GM23248 (cell line): ENCODE data around the gene OR5B2. TPM values are rescaled to one million over a fixed set of nuclear protein-coding genes. Genes with fewer than 3 reads are reported as not detected.
A peak's percentile ranks its signal among the peaks of the same experiment; 100 is the strongest.

ENCODE experiments used
- DNase-seq: peaks from one replicate; pipeline ENCODE4 v3.0.0-alpha.2; 2015
- H2AFZ ChIP-seq: fragments of 200-600 bp; sonication (generic); 2 replicates; pipeline ENCODE4 v1.6.1; 2016; ENCODE audit warnings: antibody characterized with exemption
- H3F3A ChIP-seq: fragments of 200-600 bp; sonication (generic); 2 replicates; pipeline ENCODE4 v1.6.1; 2016; ENCODE audit warnings: mild to moderate bottlenecking, antibody characterized with exemption, mixed run types; ENCODE audit not compliant: insufficient read depth
- H3K27ac ChIP-seq: fragments of 200-600 bp; sonication (generic); 2 replicates; pipeline ENCODE4 v1.5.1; 2016; ENCODE audit warnings: mild to moderate bottlenecking
- H3K27me3 ChIP-seq: fragments of 200-600 bp; sonication (generic); replicated peaks from 2 replicates; pipeline ENCODE4 v1.6.1; 2016; ENCODE audit warnings: mild to moderate bottlenecking; ENCODE audit not compliant: insufficient read depth
- H3K36me3 ChIP-seq: fragments of 200-600 bp; sonication (generic); 2 replicates; pipeline ENCODE4 v1.6.1; 2016; ENCODE audit warnings: low read depth, mild to moderate bottlenecking
- H3K4me1 ChIP-seq: fragments of 200-600 bp; sonication (generic); 2 replicates; pipeline ENCODE4 v1.6.1; 2016; ENCODE audit warnings: mild to moderate bottlenecking; ENCODE audit not compliant: insufficient read depth
- H3K4me2 ChIP-seq: fragments of 200-600 bp; sonication (generic); one replicate; pipeline ENCODE4 v1.6.1; 2016; ENCODE audit warnings: mild to moderate bottlenecking; ENCODE audit not compliant: unreplicated experiment
- H3K4me3 ChIP-seq: fragments of 200-600 bp; sonication (generic); 2 replicates; pipeline ENCODE4 v1.5.1; 2016; ENCODE audit warnings: mild to moderate bottlenecking
- H3K79me2 ChIP-seq: fragments of 200-600 bp; sonication (generic); 2 replicates; pipeline ENCODE4 v1.6.1; 2016; ENCODE audit warnings: mild to moderate bottlenecking; ENCODE audit not compliant: insufficient read depth
- H3K9ac ChIP-seq: fragments of 200-600 bp; sonication (generic); 2 replicates; pipeline ENCODE4 v1.6.1; 2016; ENCODE audit warnings: mild to moderate bottlenecking
- H3K9me2 ChIP-seq: fragments of 200-600 bp; sonication (generic); 2 replicates; pipeline ENCODE4 v1.6.1; 2016; ENCODE audit warnings: mixed run types, mild to moderate bottlenecking, moderate library complexity; ENCODE audit not compliant: insufficient read depth
- H3K9me3 ChIP-seq: fragments of 200-600 bp; sonication (generic); one replicate; pipeline ENCODE4 v1.6.1; 2017; ENCODE audit warnings: low read depth
- H4K20me1 ChIP-seq: fragments of 200-600 bp; sonication (generic); 2 replicates; pipeline ENCODE4 v1.6.0; 2016; ENCODE audit not compliant: insufficient read depth
- EZH2 ChIP-seq: fragments of 200-600 bp; sonication (generic); IDR thresholded peaks from 2 replicates; pipeline ENCODE4 v1.6.1; 2018; ENCODE audit warnings: antibody characterized with exemption, mild to moderate bottlenecking; ENCODE audit not compliant: insufficient read depth, poor library complexity, severe bottlenecking
- EZH2phosphoT487 ChIP-seq: fragments of 200-600 bp; sonication (generic); IDR thresholded peaks from 2 replicates; pipeline ENCODE4 v1.6.1; 2018; ENCODE audit warnings: antibody characterized with exemption, moderate library complexity, mild to moderate bottlenecking, low read depth; ENCODE audit not compliant: insufficient read depth
- WGBS, 2 experiments: methylation state at CpG; one replicate each; pipeline ENCODE4 v1.1.6; 2015 to 2017; ENCODE audit warnings: low lambda C conversion rate in 2 of 2, low coverage in 1 of 2; ENCODE audit errors: missing lambda C conversion rate in 2 of 2; 5-methylcytosine and 5-hydroxymethylcytosine counted together
- in situ Hi-C: fragments of 300-500 bp; cut with MboI; formaldehyde crosslinking; loops from 2 replicates; pipeline ENCODE4 v1.15.0; 2020
- polyA plus RNA-seq: library from polyadenylated mRNA; unstranded; fragments of >200 nt; fragmentation: Nextera tagmentation; extraction: Ambion mirVana; gene quantifications from 2 replicates; pipeline ENCODE4 v1.2.1, GENCODE V29; 2016
- total RNA-seq: library from RNA; depleted of rRNA; stranded (reverse); fragments of >200 nt; shearing (Covaris generic); gene quantifications from 2 replicates; pipeline ENCODE4 v1.2.3, GENCODE V29; 2014; rRNA removed

Gene OR5B2
- total RNA-seq: not detected in 2 replicates
- polyA plus RNA-seq: not detected in 2 replicates

- no peak for DNase-seq
- H4K20me1 ChIP-seq: no peaks in the 10 kb centered on the region
Measured at GRCh38 chr11:58428021-58428420, at the start of gene OR5B2. TSS of gene OR5B2 (minus strand) at chr11:58428121. CDS start at chr11:58423261, 4,860 bp downstream.

GRCh38 chr11:58471892-58472291, 44.0 kb upstream of the OR5B2 start:
- no peak for DNase-seq
- in situ Hi-C loops: no loop called here
- H3K79me2 ChIP-seq: no peaks in the 10 kb centered on the region
- no peaks in the 10 kb centered on the region; the same call in 1 of the 2 replicates for H3F3A ChIP-seq
- H2AFZ ChIP-seq: no peak overlapping the region
- H3K27me3 ChIP-seq: no peaks in the 10 kb centered on the region
- no peak overlapping the region for H3K27ac ChIP-seq
- no peak for TF ChIP-seq EZH2phosphoT487
- no peaks in the 10 kb centered on the region for H3K36me3 ChIP-seq
- H4K20me1 ChIP-seq: no peaks in the 10 kb centered on the region
- H3K9me2 ChIP-seq: no peaks in the 10 kb centered on the region
- no peak overlapping the region for H3K4me2 ChIP-seq
- no peaks in the 10 kb centered on the region for H3K4me1 ChIP-seq
- no peak overlapping the region for H3K9ac ChIP-seq
- H3K9me3 ChIP-seq: no peaks in the 10 kb centered on the region
- H3K4me3 ChIP-seq: no peak overlapping the region

More at GRCh38 chr11:58428021-58428420, at the start of gene OR5B2:
- H3K4me2 ChIP-seq: no peak within 1 kb of the TSS
- H3K4me1 ChIP-seq: no peaks in the 10 kb centered on the region
- no peaks in the 10 kb centered on the region for H3F3A ChIP-seq
- no peaks in the 10 kb centered on the region for H3K9me3 ChIP-seq
- WGBS, 2 experiments: 26 to 43% methylated on average over 3 of the region's 3 CpGs
- TF ChIP-seq EZH2 (no peak), EZH2phosphoT487 (no peak)
- in situ Hi-C loops: no loop called here
- no peak within 1 kb of the TSS for H3K4me3 ChIP-seq
- no peaks in the 10 kb centered on the region for H3K79me2 ChIP-seq
- H3K27me3 ChIP-seq: no peaks in the 10 kb centered on the region
- no peaks in the 10 kb centered on the region for H3K36me3 ChIP-seq
- H3K9me2 ChIP-seq: no peaks in the 10 kb centered on the region
- H3K27ac ChIP-seq: no peak within 1 kb of the TSS
- peak within 1 kb of the TSS; percentile 35; the same call in 1 of the 2 replicates for H2AFZ ChIP-seq
- H3K9ac ChIP-seq: no peak within 1 kb of the TSS

- DNase-seq: peak; percentile 46
- Histone ChIP-seq H3K9me3 (no peaks in the 10 kb centered on the region), H2AFZ (no peak overlapping the region), H3K9me2 (no peaks in the 10 kb centered on the region), H3K27ac (no peak overlapping the region), H3K4me2 (peak overlapping the region; percentile 16), H3K4me3 (no peak overlapping the region), H4K20me1 (no peaks in the 10 kb centered on the region), H3K4me1 (peaks cover 10% of the 10 kb centered on the region; the same call in 1 of the 2 replicates), H3K79me2 (no peaks in the 10 kb centered on the region), H3K27me3 (no peaks in the 10 kb centered on the region), H3K9ac (no peak overlapping the region), H3F3A (peaks cover 10% of the 10 kb centered on the region; the same call in 1 of the 2 replicates), H3K36me3 (no peaks in the 10 kb centered on the region)
- TF ChIP-seq EZH2 (no peak), EZH2phosphoT487 (no peak)
- in situ Hi-C loops: no loop called here
- WGBS, 2 experiments: 21 to 33% methylated on average over 1 of the region's 1 CpG
Measured at GRCh38 chr11:58466293-58466692, 38.4 kb upstream of the OR5B2 start.

- no peaks in the 10 kb centered on the region for H3K79me2 ChIP-seq
- in situ Hi-C loops: no loop called here
- H3K9ac ChIP-seq: no peak overlapping the region
- H2AFZ ChIP-seq: no peak overlapping the region
- no peaks in the 10 kb centered on the region for H3K27me3 ChIP-seq
- H3K4me2 ChIP-seq: peak overlapping the region; percentile 16
- no peak overlapping the region for H3K4me3 ChIP-seq
- peaks cover 10% of the 10 kb centered on the region; the same call in 1 of the 2 replicates for H3F3A ChIP-seq
- H3K9me2 ChIP-seq: no peaks in the 10 kb centered on the region
- no peaks in the 10 kb centered on the region for H4K20me1 ChIP-seq
- 14 to 18% methylated on average over 3 of the region's 3 CpGs for WGBS, 2 experiments
- H3K4me1 ChIP-seq: peaks cover 10% of the 10 kb centered on the region; the same call in 1 of the 2 replicates
- H3K27ac ChIP-seq: no peak overlapping the region
- H3K36me3 ChIP-seq: no peaks in the 10 kb centered on the region
- peak; percentile 3 for DNase-seq
- TF ChIP-seq EZH2 (no peak), EZH2phosphoT487 (no peak)
- no peaks in the 10 kb centered on the region for H3K9me3 ChIP-seq
Measured at GRCh38 chr11:58465690-58466089, 37.8 kb upstream of the OR5B2 start.

GRCh38 chr11:58451585-58451984, 23.7 kb upstream of the OR5B2 start:
- no peaks in the 10 kb centered on the region for H3K4me1 ChIP-seq
- no peak overlapping the region for H3K9ac ChIP-seq
- H3K27ac ChIP-seq: no peak overlapping the region
- no peaks in the 10 kb centered on the region for H4K20me1 ChIP-seq
- in situ Hi-C loops: no loop called here
- H3F3A ChIP-seq: no peaks in the 10 kb centered on the region
- H3K9me2 ChIP-seq: no peaks in the 10 kb centered on the region
- no peak for TF ChIP-seq EZH2phosphoT487
- TF ChIP-seq EZH2: no peak
- H2AFZ ChIP-seq: peak overlapping the region; percentile 6; the same call in 1 of the 2 replicates
- H3K79me2 ChIP-seq: no peaks in the 10 kb centered on the region
- 10 to 13% methylated on average over 3 of the region's 3 CpGs for WGBS, 2 experiments
- no peaks in the 10 kb centered on the region for H3K9me3 ChIP-seq
- H3K4me2 ChIP-seq: no peak overlapping the region
- no peak for DNase-seq
- H3K4me3 ChIP-seq: no peak overlapping the region
- H3K36me3 ChIP-seq: no peaks in the 10 kb centered on the region
- no peaks in the 10 kb centered on the region for H3K27me3 ChIP-seq
